ENCODE results near the gene CA11. TPM values are rescaled to one million over a fixed set of nuclear protein-coding genes. Genes with fewer than 3 reads are reported as not detected.
A peak's percentile ranks its signal among the peaks of the same experiment; 100 is the strongest.

CA11 gene
- total and polyA plus RNA-seq, 2 of the 8 experiments (the other 6 are each of a cell fraction or from before 2014, with no cell fraction given) = 51.7 to 71.4 TPM

GRCh38 chr19:48638831-48639381 lies 7.1 kb downstream of the CA11 start:
- peak overlapping the region; percentile 98 for H2AK5ac ChIP-seq (ENCODE audit: low read depth, low read length)
- peak overlapping the region in 3 of 4 experiments; percentile 0 to 67 (median 43); a peak in 4 of 8 replicates for H3K4me3 ChIP-seq (ENCODE audit: extremely low read depth in 1 of 4, insufficient read depth in 2 of 4, low read depth in 3 of 4, low read length in 4 of 4)
- no peak overlapping the region for H2AFZ ChIP-seq (ENCODE audit: low read length)
- H3K9ac ChIP-seq (replicated peaks in 1 of 4; ENCODE audit: extremely low read depth in 1 of 4, low read depth in 3 of 4, low read length in 3 of 4) = peak overlapping the region in 2 of 4 experiments; percentile 14 to 20; a peak in 2 of 7 replicates
- H3K23ac ChIP-seq (ENCODE audit: insufficient read length) = no peak overlapping the region
- H4K91ac ChIP-seq (replicated peaks; ENCODE audit: insufficient read length, low read length) = peak overlapping the region; percentile 0
- CTCF ChIA-PET (ENCODE audit: partially characterized antibody) = interaction anchor here (0.6 to 1.1 kb wide), 3 partner anchors 9 to 149 kb away, joined by 3 read pairs; no protein-coding TSS in a partner anchor
- H2BK120ac ChIP-seq (replicated peaks; ENCODE audit: low read depth, low read length) = peak overlapping the region; percentile 5
- peak overlapping the region; percentile 94 for H2BK5ac ChIP-seq (ENCODE audit: low read depth, low read length)
- H3K9me3 ChIP-seq (ENCODE audit: insufficient read depth in 2 of 2, low read depth in 1 of 2, low read length in 1 of 2) = no peaks in the 10 kb centered on the region
- H3K4me1 ChIP-seq (replicated peaks in 1 of 4; ENCODE audit: control insufficient read depth in 3 of 4, insufficient read depth in 4 of 4, low read length in 3 of 4) = peaks cover 9 to 26% (median 18%) of the 10 kb centered on the region in 4 experiments
- H3K56ac ChIP-seq (replicated peaks; ENCODE audit: insufficient read length, low read depth, low read length) = no peak overlapping the region
- H4K8ac ChIP-seq (ENCODE audit: extremely low read depth, insufficient read depth, low read length) = no peak overlapping the region
- DNase-seq (ENCODE audit: low read depth in 1 of 2, low spot score in 2 of 2) (peak in 1 of 2 experiments; percentile 86), FAIRE-seq (no peak)
- peaks cover 0 to 4% of the 10 kb centered on the region in 2 experiments; a peak in 1 of 4 replicates for H3K79me2 ChIP-seq (ENCODE audit: control insufficient read depth in 1 of 2, insufficient read depth in 2 of 2, low read length in 2 of 2)
- H3K14ac ChIP-seq (ENCODE audit: insufficient read length) = no peak overlapping the region
- peak overlapping the region; percentile 92 for H2BK20ac ChIP-seq (ENCODE audit: low read length)
- H3K27ac ChIP-seq (ENCODE audit: low read depth, low read length) = peak overlapping the region; percentile 70
- H3K4ac ChIP-seq (replicated peaks; ENCODE audit: insufficient read length, low read depth, low read length) = no peak overlapping the region
- H3K4me2 ChIP-seq (ENCODE audit: insufficient read depth in 1 of 2, low read depth in 2 of 2, low read length in 2 of 2) = peak overlapping the region; percentile 65 to 94
- no peaks in the 10 kb centered on the region for H3K79me1 ChIP-seq (ENCODE audit: low read depth, low read length)
- peak overlapping the region; percentile 92; the same call in 1 of the 2 replicates for H2BK15ac ChIP-seq (ENCODE audit: low read length)
- POLR2A ChIA-PET (ENCODE audit: partially characterized antibody) = interaction anchor here (0.8 to 5.6 kb wide), 5 partner anchors 9 to 325 kb away, joined by 3 to 28 read pairs (median 4); partner anchors contain the start of genes FUT2, RPL18 and SPHK2
- no peaks in the 10 kb centered on the region for H3K36me3 ChIP-seq (ENCODE audit: control insufficient read depth in 2 of 4, insufficient read depth in 4 of 4, low read length in 3 of 4)
- peak overlapping the region; percentile 97 for H2BK12ac ChIP-seq (ENCODE audit: low read depth, low read length)
- TF ChIP-seq TAF1 (IDR thresholded peaks at IDR 0.05; ENCODE audit: low read depth, low read length) (0 out of 2 replicates have a peak, but pooled peaks have one; percentile 42), JUND (IDR thresholded peaks at IDR 0.05; ENCODE audit: low read length) (no peak; the same call in 1 of the 2 replicates), CREB1 (IDR thresholded peaks at IDR 0.05) (peak; percentile 78)
- WGBS, 2 experiments (ENCODE audit: extremely low coverage in 1 of 2, insufficient coverage in 1 of 2, insufficient read length in 1 of 2, insufficient replicate concordance in 2 of 2, low coverage in 1 of 2, low lambda C conversion rate in 2 of 2, missing lambda C conversion rate in 1 of 2) = 86% methylated on average over 15 of the region's 16 CpGs; no CpG with 5 or more reads in 1 of the 2 experiments
- peak overlapping the region; percentile 8 for H4K5ac ChIP-seq (ENCODE audit: insufficient read length, low read depth, low read length)
- peaks cover 25% of the 10 kb centered on the region for H3K23me2 ChIP-seq (ENCODE audit: low read depth, low read length)
- no peaks in the 10 kb centered on the region for H4K20me1 ChIP-seq (replicated peaks in 1 of 2; ENCODE audit: control insufficient read depth in 1 of 2, insufficient read depth in 2 of 2, low read length in 2 of 2)
- H3K27me3 ChIP-seq (replicated peaks in 1 of 4; ENCODE audit: control insufficient read depth in 3 of 4, extremely low read depth in 1 of 4, insufficient read depth in 3 of 4, low read length in 3 of 4) = peaks cover 0 to 2% (median 0%) of the 10 kb centered on the region in 4 experiments; a peak in 2 of 7 replicates
- H3K18ac ChIP-seq (ENCODE audit: extremely low read depth, low read length) = peak overlapping the region; percentile 64

Data from H1 (cell line).